Cerebellar nuclear complex (tissue), 1 donor: ENCODE results near the gene RABEP2.
"Not testable (repeated sequence)": the region's sequence is repeated elsewhere in the genome, so short reads cannot be mapped to it uniquely, and the experiment has no call there.

Source experiments
- DNase-seq, 2 experiments: peaks; one replicate each; lab custom pipeline; 2025; lab: John Stamatoyannopoulos, UW

The RABEP2 gene

GRCh38 chr16:28903344-28904042 is 21.5 kb downstream of the RABEP2 start:
- no peak for DNase-seq

DNA sequence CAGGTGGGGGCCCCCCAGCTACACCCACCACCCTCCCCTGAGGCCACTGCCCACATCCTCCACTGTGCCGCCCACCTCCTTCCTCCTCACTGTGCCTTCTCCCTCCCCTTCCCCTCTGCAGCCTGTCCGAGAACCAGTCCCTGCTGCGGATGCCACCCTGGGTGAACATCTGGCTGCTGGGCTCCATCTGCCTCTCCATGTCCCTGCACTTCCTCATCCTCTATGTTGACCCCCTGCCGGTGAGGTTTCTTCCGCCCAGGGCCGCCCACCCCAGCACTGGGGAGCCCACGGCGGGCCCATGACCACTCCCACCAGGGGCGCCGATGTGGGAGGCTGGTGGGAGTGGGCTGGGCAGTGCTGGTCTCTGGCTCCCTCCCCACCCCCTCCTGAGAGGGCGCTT is 22.1 kb downstream of the RABEP2 start:
- no peak for DNase-seq

DNA sequence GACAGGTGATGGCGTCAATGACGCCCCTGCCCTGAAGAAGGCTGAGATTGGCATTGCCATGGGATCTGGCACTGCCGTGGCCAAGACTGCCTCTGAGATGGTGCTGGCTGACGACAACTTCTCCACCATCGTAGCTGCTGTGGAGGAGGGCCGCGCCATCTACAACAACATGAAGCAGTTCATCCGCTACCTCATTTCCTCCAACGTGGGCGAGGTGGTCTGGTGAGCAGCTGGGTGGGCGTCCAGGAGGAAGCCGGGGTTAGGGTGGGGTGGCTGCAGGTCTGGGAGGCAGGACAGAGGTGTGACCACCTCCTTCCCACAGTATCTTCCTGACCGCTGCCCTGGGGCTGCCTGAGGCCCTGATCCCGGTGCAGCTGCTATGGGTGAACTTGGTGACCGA is 23.2 kb downstream of the RABEP2 start:
- DNase-seq = no peak

GRCh38 chr16:28900601-28901000 is 24.4 kb downstream of the RABEP2 start:
- no peak for DNase-seq

DNA sequence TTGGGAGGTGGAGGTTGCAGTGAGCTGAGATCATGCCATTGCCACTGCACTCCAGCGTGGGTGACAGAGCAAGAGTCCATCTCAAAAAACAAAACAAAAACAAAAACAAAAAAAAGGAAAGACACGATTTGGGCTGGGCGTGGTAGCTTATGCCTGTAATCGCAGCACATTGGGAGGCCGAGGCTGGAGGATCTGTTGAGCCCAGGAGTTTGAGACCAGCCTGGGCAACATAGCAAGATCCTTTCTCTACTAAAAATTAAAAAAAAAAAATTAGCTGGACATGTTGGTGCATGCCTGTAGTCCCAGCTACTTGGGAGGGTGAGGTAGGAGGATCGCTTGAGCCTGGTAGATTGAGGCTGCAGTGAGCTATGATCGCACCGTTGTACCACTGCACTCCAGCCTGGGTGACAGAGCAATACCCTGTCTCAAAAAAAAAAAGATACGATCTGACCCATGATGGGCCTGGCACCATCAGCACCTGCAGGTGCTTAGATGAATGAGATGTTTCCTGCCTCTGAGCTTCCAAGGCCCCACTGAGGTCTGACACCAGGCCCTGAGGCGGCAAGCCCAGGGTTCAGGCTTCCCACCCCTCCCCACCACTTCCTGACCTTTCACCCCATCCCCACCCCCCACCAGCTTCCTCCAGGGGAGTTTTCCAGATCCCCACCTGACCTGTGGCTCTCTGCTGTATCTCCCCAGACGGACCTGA is 25.0 kb downstream of the RABEP2 start:
- DNase-seq = no peak

DNA sequence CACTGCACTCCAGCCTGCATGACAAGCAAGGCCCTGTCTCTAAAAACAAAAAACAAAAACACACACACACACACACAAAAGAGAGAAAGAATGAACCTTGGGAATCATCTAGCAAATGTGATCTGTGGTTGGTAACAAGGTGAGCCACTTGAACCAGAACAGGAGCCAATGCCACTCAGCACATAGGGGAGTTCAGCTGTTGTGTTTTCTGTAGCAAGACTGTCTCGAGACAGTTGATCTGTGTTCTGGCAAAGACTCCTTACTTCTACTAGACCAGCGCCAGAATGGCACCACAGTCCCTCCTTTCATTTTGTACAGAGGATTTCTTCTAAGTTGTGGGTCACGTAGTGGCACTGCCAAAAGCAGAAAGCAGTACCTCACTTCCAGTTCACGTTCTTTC is 26.1 kb downstream of the RABEP2 start:
- DNase-seq = no peak

- DNase-seq = no peak
Measured at GRCh38 chr16:28898266-28898665, 26.8 kb downstream of the RABEP2 start.

GRCh38 chr16:28897826-28898225 is 27.2 kb downstream of the RABEP2 start:
- DNase-seq = no peak

GRCh38 chr16:28895609-28896008 is 29.4 kb downstream of the RABEP2 start:
- DNase-seq = no peak

GRCh38 chr16:28893291-28893690 is 31.7 kb downstream of the RABEP2 start:
- no peak for DNase-seq

- no peak for DNase-seq
Measured at GRCh38 chr16:28891964-28892890, 32.8 kb downstream of the RABEP2 start.

- DNase-seq = not testable (repeated sequence)
Measured at GRCh38 chr16:28890355-28890754, 34.7 kb downstream of the RABEP2 start.

DNA sequence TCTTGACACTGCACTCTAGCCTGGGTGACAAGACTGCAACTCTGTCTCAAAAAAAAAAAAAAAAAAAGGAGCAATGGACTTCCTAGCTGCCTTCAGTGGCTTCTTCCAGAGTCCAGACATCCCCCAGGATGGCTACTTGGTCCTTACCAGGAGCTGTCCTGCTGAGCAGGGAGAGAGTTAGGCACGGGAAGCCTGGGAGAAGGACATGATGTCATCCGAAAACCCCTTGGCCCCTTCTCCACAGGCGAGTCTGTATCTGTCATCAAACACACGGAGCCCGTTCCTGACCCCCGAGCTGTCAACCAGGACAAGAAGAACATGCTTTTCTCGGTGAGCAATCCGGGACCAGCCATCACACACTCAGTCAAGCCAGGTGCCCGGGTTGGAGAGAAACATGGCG is 38.1 kb downstream of the RABEP2 start:
- DNase-seq = no peak

GRCh38 chr16:28884045-28884444 is 41.0 kb downstream of the RABEP2 start:
- DNase-seq = no peak

- DNase-seq = no peak
Measured at GRCh38 chr16:28883221-28883996, 41.6 kb downstream of the RABEP2 start.

DNA sequence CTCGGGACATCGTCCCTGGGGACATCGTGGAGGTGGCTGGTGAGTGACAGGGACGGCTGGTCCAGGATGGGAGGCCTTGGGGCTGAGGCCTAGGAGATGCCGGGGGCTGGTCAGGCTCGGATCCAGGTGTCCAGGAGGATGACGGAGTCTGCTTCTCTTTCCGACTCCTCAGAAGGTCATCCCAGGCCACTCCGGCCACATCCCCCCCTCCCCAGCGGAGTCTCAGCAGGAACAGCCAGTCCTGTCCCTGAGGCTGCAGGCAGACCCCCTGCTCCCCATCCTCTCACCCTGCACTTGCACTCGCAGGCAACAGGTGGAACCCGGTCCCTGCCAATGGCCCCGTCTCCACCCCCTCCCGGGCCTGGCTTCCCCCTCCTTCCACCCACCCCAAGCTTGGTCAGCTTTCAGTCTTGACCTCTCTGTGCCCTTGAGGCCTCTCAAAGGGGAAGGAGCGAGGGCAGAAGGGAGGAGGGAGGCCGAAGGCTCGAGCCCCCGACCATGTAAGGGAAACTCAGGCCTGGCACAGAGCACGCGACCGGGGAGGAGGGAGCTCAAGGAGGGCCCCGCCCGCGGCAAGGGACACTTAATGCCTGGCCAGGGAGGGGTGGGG is 42.4 kb downstream of the RABEP2 start:
- DNase-seq = no peak

DNA sequence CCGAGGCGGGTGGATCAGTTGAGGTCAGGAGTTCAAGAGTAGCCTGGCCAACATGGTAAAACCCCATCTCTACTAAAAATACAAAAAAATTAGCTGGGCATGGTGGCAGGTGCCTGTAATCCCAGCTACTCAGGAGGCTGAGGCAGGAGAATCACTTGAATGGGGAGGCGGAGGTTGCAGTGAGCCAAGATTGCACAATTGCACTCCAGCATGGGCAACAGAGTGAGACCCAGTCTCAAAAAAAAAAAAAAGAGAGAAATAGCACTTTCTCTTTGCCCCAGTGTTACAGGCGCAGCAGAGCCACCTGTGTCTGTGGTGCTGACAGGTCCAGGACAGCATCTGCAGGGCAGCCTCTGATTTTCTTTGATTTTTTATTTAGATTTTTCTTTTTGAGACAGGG is 43.5 kb downstream of the RABEP2 start:
- DNase-seq = not testable (repeated sequence)

DNA sequence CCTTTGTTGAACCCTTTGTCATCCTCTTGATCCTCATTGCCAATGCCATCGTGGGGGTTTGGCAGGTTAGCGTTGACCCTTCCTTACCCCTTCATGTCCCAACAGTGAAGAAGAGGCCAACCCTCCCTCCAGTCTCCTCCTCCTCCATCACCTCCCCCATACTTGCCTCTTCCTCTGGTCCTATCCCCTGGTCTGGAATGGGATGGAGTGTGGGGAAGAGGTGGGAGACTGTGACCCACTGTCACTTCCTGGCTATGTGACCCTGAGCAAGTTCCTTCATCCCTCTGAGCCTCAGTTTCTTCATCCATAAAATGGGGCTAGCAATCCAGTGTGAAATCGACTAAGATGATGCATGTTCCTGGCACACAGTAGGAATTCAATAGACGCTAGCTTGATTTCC is 44.1 kb downstream of the RABEP2 start:
- DNase-seq = no peak

- DNase-seq = no peak
Measured at GRCh38 chr16:28880589-28880915, 44.5 kb downstream of the RABEP2 start.

- peak in 1 of 2 experiments; percentile 12 for DNase-seq
Measured at GRCh38 chr16:28879841-28880588, 45.0 kb downstream of the RABEP2 start.
